Measurements from ENCODE around the gene CDC14A.

Gene CDC14A

DNA sequence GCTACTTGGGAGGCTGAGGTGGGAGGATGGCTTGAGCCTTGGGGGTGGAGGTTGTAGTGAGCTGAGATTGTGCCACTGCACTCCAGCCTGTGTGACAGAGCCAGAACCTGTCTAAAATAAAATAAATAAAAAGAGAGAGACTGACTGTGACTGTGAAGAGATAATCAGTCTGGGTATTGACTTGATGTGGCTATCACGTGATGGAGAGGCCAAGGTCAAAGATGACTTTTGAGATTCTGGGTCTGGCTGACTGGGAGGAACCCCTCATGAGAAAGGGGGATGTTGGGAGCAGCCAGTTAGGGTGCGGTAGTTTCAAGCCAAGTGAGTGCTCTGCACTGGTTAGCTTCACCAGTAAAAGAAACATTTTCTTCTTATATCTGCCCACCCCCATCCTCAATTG, 66.8 kb downstream of the CDC14A start:
- Mint-ChIP-seq H3K36me3 (ENCODE audit: low read depth) (peaks cover 56% of the 10 kb centered on the region), H3K27ac (no peak overlapping the region), H3K4me1 (ENCODE audit: low read depth) (peaks cover 47% of the 10 kb centered on the region), H3K9me3 (peaks cover 7% of the 10 kb centered on the region), H3K27me3 (ENCODE audit: low read depth) (no peaks in the 10 kb centered on the region), H3K4me3 (no peak overlapping the region)

DNA sequence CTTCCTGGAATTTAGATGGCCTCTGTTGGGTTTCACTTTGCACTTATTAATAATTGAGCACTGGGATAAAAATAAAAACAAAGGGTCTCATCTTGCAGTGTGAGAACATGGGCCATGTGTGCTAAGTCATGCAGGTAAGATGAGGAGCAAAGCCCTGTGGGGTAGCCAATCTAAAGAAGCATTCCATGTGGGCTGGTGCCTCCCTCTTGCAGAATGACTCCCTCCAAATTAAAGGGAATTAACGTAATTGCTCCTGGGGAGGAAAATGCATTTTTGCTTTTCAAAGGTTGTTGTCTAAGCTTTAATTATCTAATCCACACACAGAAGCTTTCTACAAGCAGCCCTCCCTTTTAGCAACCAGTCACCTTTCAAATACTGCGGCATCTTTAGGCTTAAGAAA, 69.8 kb downstream of the CDC14A start:
- peaks cover 7% of the 10 kb centered on the region for H3K9me3 Mint-ChIP-seq
- H3K27ac Mint-ChIP-seq, result no peak overlapping the region
- peaks cover 54% of the 10 kb centered on the region for H3K36me3 Mint-ChIP-seq (ENCODE audit: low read depth)
- H3K4me3 Mint-ChIP-seq, result no peak overlapping the region
- H3K27me3 Mint-ChIP-seq (ENCODE audit: low read depth), result no peaks in the 10 kb centered on the region
- peaks cover 38% of the 10 kb centered on the region for H3K4me1 Mint-ChIP-seq (ENCODE audit: low read depth)

DNA sequence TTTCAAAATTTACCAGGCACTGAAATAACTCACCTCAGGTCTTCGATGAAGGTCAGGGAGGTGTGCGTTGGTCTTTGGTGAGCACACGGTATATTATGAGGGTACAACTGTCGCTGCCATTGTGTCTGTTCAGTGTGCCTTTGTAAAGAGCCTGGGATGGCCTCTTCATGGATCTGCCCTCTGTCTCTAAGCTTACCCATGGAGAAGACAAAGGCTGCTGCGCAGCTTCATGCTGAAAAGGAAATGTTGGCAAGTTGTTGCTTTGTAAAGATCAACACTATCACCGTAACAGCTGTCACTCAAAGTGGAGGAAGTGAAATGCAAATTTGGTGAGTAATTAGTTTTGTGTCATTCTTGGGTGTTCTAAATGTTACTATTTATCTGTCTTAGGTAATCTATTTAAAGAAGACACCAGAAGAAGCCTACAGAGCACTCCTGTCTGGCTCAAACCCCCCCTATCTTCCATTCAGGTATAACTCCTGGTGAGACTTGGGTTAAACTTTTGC, 71.6 kb downstream of the CDC14A start:
- Mint-ChIP-seq H3K9me3 (no peaks in the 10 kb centered on the region), H3K4me3 (peak overlapping the region; percentile 25), H3K4me1 (ENCODE audit: low read depth) (peaks cover 42% of the 10 kb centered on the region), H3K36me3 (ENCODE audit: low read depth) (peaks cover 49% of the 10 kb centered on the region), H3K27me3 (ENCODE audit: low read depth) (no peaks in the 10 kb centered on the region), H3K27ac (peak overlapping the region; percentile 57)

DNA sequence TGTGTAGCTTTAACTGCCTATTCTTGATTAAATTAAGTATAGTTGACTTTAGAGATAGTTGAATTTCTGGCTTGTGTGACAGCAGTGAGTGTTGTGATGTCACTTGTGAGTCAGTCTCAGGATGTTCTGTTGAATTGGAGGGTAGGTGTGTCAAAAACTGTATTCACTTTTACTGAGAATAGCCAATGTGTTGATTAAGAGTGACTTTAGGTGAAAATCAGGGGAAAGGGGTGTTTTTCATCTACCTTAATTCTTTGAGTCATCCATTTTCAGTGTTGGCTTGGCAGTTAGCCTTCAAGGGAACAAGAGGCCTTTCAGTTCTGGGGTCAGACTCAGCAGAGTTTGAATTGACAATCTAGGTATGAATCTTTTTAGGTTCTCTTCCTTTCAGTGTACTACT, 75.9 kb downstream of the CDC14A start:
- Mint-ChIP-seq H3K9me3 (peaks cover 4% of the 10 kb centered on the region), H3K27ac (no peak overlapping the region), H3K4me1 (ENCODE audit: low read depth) (peaks cover 41% of the 10 kb centered on the region), H3K36me3 (ENCODE audit: low read depth) (peaks cover 51% of the 10 kb centered on the region), H3K4me3 (no peak overlapping the region), H3K27me3 (ENCODE audit: low read depth) (no peaks in the 10 kb centered on the region)

DNA sequence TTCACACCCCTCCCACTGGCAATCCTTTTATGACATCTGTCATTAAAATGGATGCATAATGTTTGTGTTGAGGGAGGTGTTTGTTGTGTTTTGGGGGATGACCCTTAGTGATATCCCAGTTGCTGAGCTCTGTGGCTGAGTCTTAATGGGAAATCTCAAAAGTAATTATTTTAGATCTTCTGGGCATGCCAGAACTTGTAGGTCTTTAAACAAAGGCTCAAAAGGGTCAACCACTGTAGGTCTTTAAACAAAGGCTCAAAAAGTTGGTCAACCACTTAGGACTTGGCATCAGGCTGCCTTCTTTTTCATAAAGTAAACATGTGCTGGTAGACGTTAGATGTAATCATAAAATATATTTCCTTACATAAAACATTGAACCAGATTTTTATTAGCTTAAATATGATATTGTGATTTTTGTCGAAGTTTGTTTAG, 78.0 kb downstream of the CDC14A start:
- Mint-ChIP-seq H3K9me3 (peaks cover 15% of the 10 kb centered on the region), H3K4me3 (no peak overlapping the region), H3K36me3 (ENCODE audit: low read depth) (peaks cover 48% of the 10 kb centered on the region), H3K4me1 (ENCODE audit: low read depth) (peaks cover 45% of the 10 kb centered on the region), H3K27me3 (ENCODE audit: low read depth) (no peaks in the 10 kb centered on the region), H3K27ac (no peak overlapping the region)

DNA sequence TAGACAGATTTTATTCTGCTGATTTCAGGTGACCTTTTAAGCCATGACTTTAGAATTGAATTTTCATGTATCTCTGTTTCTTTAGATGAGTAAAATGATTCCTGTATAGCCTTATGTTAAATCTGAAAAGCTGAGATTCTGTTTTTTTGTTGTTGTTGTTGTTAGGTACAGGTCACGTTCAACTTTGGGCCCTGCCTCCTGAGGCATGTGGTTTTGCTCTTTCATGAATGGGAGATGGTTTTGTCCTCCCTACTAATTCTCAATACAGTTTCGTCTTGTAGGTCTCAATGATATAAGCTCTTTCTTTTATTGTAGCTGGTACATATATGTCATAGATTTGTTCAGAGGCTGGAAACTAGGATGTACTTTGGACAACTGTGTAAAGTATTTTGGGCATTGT, 79.6 kb downstream of the CDC14A start:
- Mint-ChIP-seq H3K4me1 (ENCODE audit: low read depth) (peaks cover 51% of the 10 kb centered on the region), H3K36me3 (ENCODE audit: low read depth) (peaks cover 54% of the 10 kb centered on the region), H3K9me3 (peaks cover 15% of the 10 kb centered on the region), H3K27ac (no peak overlapping the region), H3K4me3 (no peak overlapping the region), H3K27me3 (ENCODE audit: low read depth) (no peaks in the 10 kb centered on the region)

DNA sequence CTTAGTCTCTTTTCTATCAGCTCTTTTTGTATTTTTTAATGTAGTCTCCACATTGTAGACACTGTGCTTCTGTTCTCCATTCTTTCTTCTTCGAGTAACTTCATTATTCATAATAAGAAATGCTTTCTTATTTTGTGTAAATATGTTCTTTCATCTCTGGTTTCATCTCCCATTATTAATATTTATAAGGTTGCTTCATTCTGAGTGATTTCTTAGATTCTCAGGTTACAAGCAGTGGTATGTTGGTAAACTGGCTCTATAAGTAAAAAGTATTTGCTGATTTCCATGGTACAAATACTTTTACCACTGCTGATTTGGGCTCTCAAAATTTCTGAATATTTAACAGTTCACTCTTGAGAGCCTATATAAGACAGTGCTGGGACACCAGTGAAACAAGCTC, 81.3 kb downstream of the CDC14A start:
- Mint-ChIP-seq H3K36me3 (ENCODE audit: low read depth) (peaks cover 52% of the 10 kb centered on the region), H3K27ac (peak overlapping the region; percentile 56), H3K4me3 (no peak overlapping the region), H3K4me1 (ENCODE audit: low read depth) (peaks cover 50% of the 10 kb centered on the region), H3K27me3 (ENCODE audit: low read depth) (no peaks in the 10 kb centered on the region), H3K9me3 (peaks cover 15% of the 10 kb centered on the region)

DNA sequence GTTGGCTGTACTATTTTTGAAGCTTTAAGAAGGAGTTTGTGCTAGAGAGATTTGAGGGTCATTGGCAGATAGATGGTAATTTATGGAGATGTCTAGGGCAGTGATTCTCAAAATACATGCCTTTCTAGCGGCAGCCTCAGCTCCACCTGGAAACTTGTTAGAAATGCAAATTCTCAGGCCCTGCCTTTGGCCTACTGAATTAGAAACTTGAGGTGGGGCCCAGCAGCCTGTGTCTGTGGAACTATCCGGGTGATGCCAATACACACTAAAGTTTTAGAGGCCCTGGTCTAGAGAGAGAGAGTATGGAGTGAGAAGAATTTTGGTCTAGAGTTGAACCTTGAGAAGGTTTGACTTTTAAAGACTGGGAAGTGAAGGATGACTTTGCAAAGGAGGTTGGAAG, 82.5 kb downstream of the CDC14A start:
- Mint-ChIP-seq H3K36me3 (ENCODE audit: low read depth) (peaks cover 58% of the 10 kb centered on the region), H3K27ac (peak overlapping the region; percentile 1), H3K4me1 (ENCODE audit: low read depth) (peaks cover 62% of the 10 kb centered on the region), H3K27me3 (ENCODE audit: low read depth) (no peaks in the 10 kb centered on the region), H3K9me3 (peaks cover 15% of the 10 kb centered on the region), H3K4me3 (no peak overlapping the region)

DNA sequence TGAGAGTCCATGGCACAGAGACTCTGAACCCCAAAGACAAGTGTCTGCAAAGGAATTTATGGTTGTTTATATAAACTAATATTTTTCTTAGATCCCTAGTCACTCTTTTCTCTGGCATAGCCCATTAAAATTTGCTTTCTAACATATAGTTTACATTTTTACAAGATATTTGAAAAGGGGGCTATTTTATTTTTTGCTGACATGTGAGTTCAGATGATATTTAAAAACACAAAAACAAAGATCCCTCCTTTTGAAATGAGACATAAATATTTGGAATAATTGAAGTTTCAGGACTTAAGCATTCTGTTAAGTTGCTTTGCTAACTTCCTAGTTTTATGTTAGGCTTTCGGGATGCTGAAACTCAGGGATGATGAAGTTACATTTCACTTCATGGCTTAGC, 86.1 kb downstream of the CDC14A start:
- Mint-ChIP-seq H3K27me3 (ENCODE audit: low read depth) (no peaks in the 10 kb centered on the region), H3K4me1 (ENCODE audit: low read depth) (peaks cover 63% of the 10 kb centered on the region), H3K27ac (no peak overlapping the region), H3K36me3 (ENCODE audit: low read depth) (peaks cover 47% of the 10 kb centered on the region), H3K4me3 (no peak overlapping the region), H3K9me3 (peaks cover 11% of the 10 kb centered on the region)

DNA sequence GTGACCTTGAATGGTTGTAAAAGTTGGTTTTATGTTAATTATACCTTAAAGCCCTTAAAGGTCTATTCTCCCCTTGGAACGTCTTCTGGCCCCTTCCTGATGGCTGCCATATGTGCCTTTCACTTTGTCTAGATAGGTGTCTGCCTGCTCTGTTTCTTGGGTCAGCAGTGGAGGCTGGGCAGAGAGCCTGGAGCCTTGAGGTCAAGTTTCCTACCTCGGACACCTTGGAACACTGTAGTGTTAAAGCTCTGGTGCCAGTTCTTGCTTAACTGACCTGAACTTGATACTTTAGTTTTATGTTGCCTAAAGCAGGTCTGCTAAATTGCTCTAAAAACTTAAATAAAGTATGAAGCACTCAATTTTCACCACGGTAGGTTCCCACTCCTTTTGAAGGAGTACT, 86.5 kb downstream of the CDC14A start:
- Mint-ChIP-seq H3K27me3 (ENCODE audit: low read depth) (no peaks in the 10 kb centered on the region), H3K36me3 (ENCODE audit: low read depth) (peaks cover 49% of the 10 kb centered on the region), H3K27ac (peak overlapping the region; percentile 80), H3K9me3 (peaks cover 11% of the 10 kb centered on the region), H3K4me1 (ENCODE audit: low read depth) (peaks cover 63% of the 10 kb centered on the region), H3K4me3 (no peak overlapping the region)

DNA sequence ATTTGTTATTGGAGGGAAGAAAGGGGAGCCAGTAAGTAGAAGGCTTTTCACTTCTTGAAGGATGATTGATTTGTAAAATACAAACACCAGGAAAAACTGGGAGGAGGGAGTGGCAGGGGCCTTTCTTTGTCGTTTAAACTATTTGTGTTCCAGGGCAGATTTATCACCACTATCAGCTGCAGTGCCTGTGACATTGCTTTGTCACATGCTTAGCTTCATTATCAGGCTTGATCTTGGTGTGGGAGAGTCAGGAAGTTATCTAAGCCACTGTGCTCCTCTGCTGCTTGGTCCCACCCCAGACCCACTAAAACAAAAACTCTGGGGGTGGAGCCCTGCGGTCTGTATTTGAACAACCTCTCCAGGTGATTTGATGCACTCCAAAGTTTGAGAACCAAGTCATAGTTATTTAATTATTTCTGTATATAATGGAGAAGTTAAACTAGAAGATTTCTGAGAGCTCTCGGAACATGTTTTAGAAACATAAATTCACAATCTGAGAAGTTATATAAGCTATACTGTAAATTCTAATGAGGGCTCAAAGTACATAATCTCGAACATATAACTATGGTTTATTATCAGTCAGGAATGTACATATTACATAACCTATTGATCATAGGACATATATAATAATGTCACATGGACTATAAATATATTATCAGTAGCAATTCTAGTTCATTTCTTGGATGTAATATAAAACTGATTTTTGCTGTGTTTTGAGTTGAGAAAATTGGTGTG, 87.9 kb downstream of the CDC14A start:
- peaks cover under 1% of the 10 kb centered on the region for H3K9me3 Mint-ChIP-seq
- H3K36me3 Mint-ChIP-seq (ENCODE audit: low read depth), result peaks cover 46% of the 10 kb centered on the region
- H3K4me3 Mint-ChIP-seq, result peak overlapping the region; percentile 56
- peak overlapping the region; percentile 80 for H3K27ac Mint-ChIP-seq
- H3K4me1 Mint-ChIP-seq (ENCODE audit: low read depth), result peaks cover 62% of the 10 kb centered on the region
- no peaks in the 10 kb centered on the region for H3K27me3 Mint-ChIP-seq (ENCODE audit: low read depth)

DNA sequence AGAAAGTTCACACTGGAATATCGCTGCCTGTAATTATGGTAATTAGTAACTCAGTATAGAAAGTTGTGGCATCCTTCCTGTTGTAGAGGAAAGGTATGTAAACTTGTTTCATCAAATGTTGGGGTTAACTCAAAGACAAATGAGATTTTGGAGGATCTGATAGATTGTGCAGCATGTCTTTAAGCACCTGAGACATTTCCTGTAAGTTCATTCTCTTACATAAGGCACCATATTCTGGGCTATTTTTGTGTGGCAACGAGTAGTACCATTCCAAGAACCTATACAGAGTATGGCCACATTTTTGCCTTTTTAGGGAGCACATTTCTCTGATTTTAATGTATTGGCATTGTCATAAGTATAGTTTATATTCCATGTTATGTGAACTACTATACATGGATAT, 88.8 kb downstream of the CDC14A start:
- peak overlapping the region; percentile 67 for H3K4me3 Mint-ChIP-seq

DNA sequence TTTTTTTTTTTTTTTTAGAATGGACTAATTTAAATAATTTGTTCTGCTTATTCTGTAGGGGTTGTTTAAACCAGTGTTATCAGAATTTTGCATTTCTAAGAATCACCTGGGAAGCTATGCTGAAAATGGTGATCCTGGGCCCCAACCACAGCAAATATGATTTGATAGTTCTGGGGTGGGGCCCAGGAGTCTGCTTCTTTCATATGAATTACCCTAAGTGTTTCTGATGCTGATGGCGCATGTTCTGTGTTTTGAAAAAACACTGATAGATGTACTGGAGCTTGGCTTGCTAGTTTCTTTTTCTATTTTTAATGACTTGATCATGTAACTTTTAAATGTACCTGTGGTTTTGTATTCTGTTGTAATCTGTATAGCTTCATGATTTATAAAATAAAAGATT, 89.3 kb downstream of the CDC14A start:
- Mint-ChIP-seq H3K36me3 (ENCODE audit: low read depth) (peaks cover 46% of the 10 kb centered on the region), H3K27me3 (ENCODE audit: low read depth) (no peaks in the 10 kb centered on the region), H3K9me3 (no peaks in the 10 kb centered on the region), H3K4me1 (ENCODE audit: low read depth) (peaks cover 70% of the 10 kb centered on the region), H3K4me3 (peak overlapping the region; percentile 67), H3K27ac (peak overlapping the region; percentile 88)

More for the DNA sequence above, 88.8 kb downstream of the CDC14A start:
- peaks cover 47% of the 10 kb centered on the region for H3K36me3 Mint-ChIP-seq (ENCODE audit: low read depth)
- no peaks in the 10 kb centered on the region for H3K27me3 Mint-ChIP-seq (ENCODE audit: low read depth)
- peak overlapping the region; percentile 88 for H3K27ac Mint-ChIP-seq
- H3K9me3 Mint-ChIP-seq, result no peaks in the 10 kb centered on the region
- H3K4me1 Mint-ChIP-seq (ENCODE audit: low read depth), result peaks cover 69% of the 10 kb centered on the region

DNA sequence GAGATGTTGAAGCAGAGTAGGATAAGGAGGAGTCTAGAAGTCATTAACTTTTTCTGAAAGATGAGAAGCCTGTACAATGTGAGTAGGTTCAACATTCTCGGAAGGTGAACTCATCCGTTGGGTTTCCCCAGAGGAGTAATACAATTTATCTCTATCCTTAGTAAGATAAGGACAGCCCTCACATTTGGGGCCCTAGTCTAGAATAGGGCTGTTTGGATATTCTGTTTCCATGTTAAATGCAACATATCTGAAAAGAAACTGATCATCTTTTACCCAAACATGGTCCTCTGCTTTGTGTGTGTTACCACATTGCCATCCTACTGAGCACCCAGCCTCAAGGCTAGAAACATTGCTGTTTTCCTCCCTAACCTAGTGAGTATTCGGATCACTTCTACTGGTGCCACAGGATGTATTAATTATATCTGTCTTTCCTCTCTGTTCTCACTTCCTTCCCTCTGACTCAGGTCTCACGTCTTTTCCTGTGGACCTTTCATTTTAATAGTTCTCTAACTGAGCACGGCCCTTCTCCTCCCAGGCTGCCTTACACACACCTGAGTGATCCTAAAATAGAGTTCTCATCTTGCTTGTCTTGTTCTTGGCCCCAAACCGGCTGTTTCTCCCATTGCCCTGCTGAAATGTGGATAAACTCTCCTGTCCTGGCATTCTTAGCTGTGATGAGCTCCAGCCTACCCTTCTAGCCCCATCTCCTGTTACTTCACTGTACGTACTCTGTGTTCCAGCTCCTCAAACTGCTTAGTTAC, 91.7 kb downstream of the CDC14A start:
- Mint-ChIP-seq H3K4me1 (ENCODE audit: low read depth) (peaks cover 73% of the 10 kb centered on the region), H3K27me3 (ENCODE audit: low read depth) (no peaks in the 10 kb centered on the region), H3K4me3 (peak overlapping the region; percentile 76), H3K27ac (peak overlapping the region; percentile 98), H3K36me3 (ENCODE audit: low read depth) (peaks cover 53% of the 10 kb centered on the region), H3K9me3 (no peaks in the 10 kb centered on the region)

DNA sequence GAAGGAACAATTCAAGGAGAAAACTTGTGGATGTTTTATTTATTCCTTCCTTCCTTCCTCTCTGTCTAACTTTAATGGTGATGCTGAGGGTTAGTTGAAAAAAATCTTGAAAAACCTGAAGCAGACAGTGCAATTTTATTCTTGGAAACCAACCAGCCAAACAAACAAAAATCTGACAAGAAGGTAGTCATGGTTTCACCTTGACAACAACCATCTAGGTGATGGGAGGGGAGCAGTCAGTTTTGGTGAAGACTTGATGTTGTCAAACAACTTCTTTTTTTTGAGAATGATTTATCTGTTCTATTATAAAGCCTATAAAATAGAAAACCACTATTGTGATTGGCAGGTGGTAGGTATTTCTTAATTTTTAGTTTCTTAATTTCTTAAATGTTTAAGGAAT, 93.3 kb downstream of the CDC14A start:
- Mint-ChIP-seq H3K4me1 (ENCODE audit: low read depth) (peaks cover 75% of the 10 kb centered on the region), H3K9me3 (peaks cover 4% of the 10 kb centered on the region), H3K27me3 (ENCODE audit: low read depth) (no peaks in the 10 kb centered on the region), H3K36me3 (ENCODE audit: low read depth) (peaks cover 62% of the 10 kb centered on the region), H3K4me3 (peak overlapping the region; percentile 52), H3K27ac (peak overlapping the region; percentile 98)
